Mesenchymal stem cell (in vitro differentiated cells and primary cell): Measurements from ENCODE around the gene GABRR2.

Experiments
- DNase-seq: peaks from one replicate; pipeline ENCODE4 v3.0.0-alpha.2; 2013
- H2AFZ ChIP-seq: one replicate; pipeline ENCODE4 v1.6.1; 2013; ENCODE audit warnings: low read depth, mild to moderate bottlenecking, control low read depth, inconsistent platforms, low read length, moderate library complexity
- H2AK5ac ChIP-seq: 2 replicates; pipeline ENCODE4 v1.6.1; 2013; ENCODE audit warnings: low read length, moderate library complexity, mild to moderate bottlenecking, inconsistent platforms; ENCODE audit not compliant: severe bottlenecking
- H2BK120ac ChIP-seq: one replicate; pipeline ENCODE4 v1.6.1; 2013; ENCODE audit warnings: low read depth, mild to moderate bottlenecking, inconsistent platforms, low read length, moderate library complexity
- H2BK12ac ChIP-seq, 2 experiments: one replicate each; pipeline ENCODE4 v1.6.1; 2013; ENCODE audit warnings: inconsistent platforms in 2 of 2, low read length in 2 of 2, mild to moderate bottlenecking in 2 of 2, moderate library complexity in 2 of 2, control low read depth in 1 of 2
- H2BK15ac ChIP-seq: one replicate; pipeline ENCODE4 v1.6.1; 2013; ENCODE audit warnings: mild to moderate bottlenecking, low read depth, inconsistent platforms; ENCODE audit not compliant: poor library complexity, severe bottlenecking
- H2BK5ac ChIP-seq: 2 replicates; pipeline ENCODE4 v1.6.1; 2013; ENCODE audit warnings: low read depth, mild to moderate bottlenecking, low read length, control low read depth, inconsistent platforms; ENCODE audit not compliant: poor library complexity, severe bottlenecking
- H3K14ac ChIP-seq, 2 experiments: one replicate each; pipeline ENCODE4 v1.6.1; 2013; ENCODE audit warnings: inconsistent platforms in 2 of 2, low read length in 2 of 2, control low read depth in 1 of 2, mild to moderate bottlenecking in 1 of 2, moderate library complexity in 1 of 2
- H3K18ac ChIP-seq, 2 experiments: one replicate each; pipeline ENCODE4 v1.6.1; 2013; ENCODE audit warnings: inconsistent platforms in 2 of 2, low read length in 2 of 2, control low read depth in 1 of 2, low read depth in 1 of 2, mild to moderate bottlenecking in 1 of 2
- H3K23ac ChIP-seq, 2 experiments: one replicate each; pipeline ENCODE4 v1.6.1; 2013; ENCODE audit warnings: inconsistent platforms in 2 of 2, low read length in 2 of 2, mild to moderate bottlenecking in 2 of 2, moderate library complexity in 2 of 2, control low read depth in 1 of 2
- H3K27ac ChIP-seq: 2 replicates; pipeline ENCODE4 v1.5.1; 2013; ENCODE audit warnings: mild to moderate bottlenecking, moderate library complexity, low read length, control low read depth, inconsistent platforms; ENCODE audit not compliant: poor library complexity, severe bottlenecking
- H3K27me3 ChIP-seq, 2 experiments: 2 replicates each; pipeline versions ENCODE4 v1.6.1 to v1.7.0; 2013; ENCODE audit warnings: low read length in 2 of 2, mild to moderate bottlenecking in 2 of 2, moderate library complexity in 2 of 2, control low read depth in 1 of 2, inconsistent platforms in 1 of 2; ENCODE audit not compliant: control insufficient read depth in 1 of 2, insufficient read depth in 1 of 2
- H3K36me3 ChIP-seq, 2 experiments: 2 replicates each; pipeline versions ENCODE4 v1.6.1 to v1.7.0; 2013; ENCODE audit warnings: low read length in 2 of 2, control low read depth in 1 of 2, inconsistent platforms in 1 of 2, low read depth in 1 of 2, mild to moderate bottlenecking in 1 of 2; ENCODE audit not compliant: insufficient read depth in 2 of 2, control insufficient read depth in 1 of 2
- H3K4ac ChIP-seq, 2 experiments: one replicate each; pipeline ENCODE4 v1.6.1; 2013; ENCODE audit warnings: inconsistent platforms in 2 of 2, low read length in 2 of 2, mild to moderate bottlenecking in 2 of 2, moderate library complexity in 2 of 2, control low read depth in 1 of 2, low read depth in 1 of 2
- H3K4me1 ChIP-seq: 2 replicates; pipeline ENCODE4 v1.6.1; 2013; ENCODE audit warnings: low read depth, low read length, control low read depth; ENCODE audit not compliant: control insufficient read depth, insufficient read depth
- H3K4me2 ChIP-seq: 2 replicates; pipeline ENCODE4 v1.6.1; 2013; ENCODE audit warnings: low read length, mild to moderate bottlenecking, inconsistent platforms; ENCODE audit not compliant: poor library complexity, severe bottlenecking
- H3K4me3 ChIP-seq, 2 experiments: 2 replicates each; pipeline versions ENCODE4 v1.5.1 to v1.7.0; 2013; ENCODE audit warnings: low read length in 2 of 2, mild to moderate bottlenecking in 2 of 2, control low read depth in 1 of 2, low read depth in 1 of 2; ENCODE audit not compliant: insufficient read depth in 1 of 2
- H3K79me1 ChIP-seq: replicated peaks from 2 replicates; pipeline ENCODE4 v1.6.1; 2013; ENCODE audit warnings: mild to moderate bottlenecking, control low read depth, low read length, inconsistent platforms; ENCODE audit not compliant: poor library complexity, severe bottlenecking
- H3K9ac ChIP-seq: 2 replicates; pipeline ENCODE4 v1.7.0; 2013; ENCODE audit warnings: mild to moderate bottlenecking, low read length, moderate library complexity
- H3K9me3 ChIP-seq: 2 replicates; pipeline ENCODE4 v1.7.0; 2013; ENCODE audit warnings: mild to moderate bottlenecking, low read length; ENCODE audit not compliant: control insufficient read depth
- H4K8ac ChIP-seq: one replicate; pipeline ENCODE4 v1.6.1; 2013; ENCODE audit warnings: inconsistent platforms, mild to moderate bottlenecking, low read length, moderate library complexity
- H4K91ac ChIP-seq: one replicate; pipeline ENCODE4 v1.6.1; 2013; ENCODE audit warnings: mild to moderate bottlenecking, low read length, inconsistent platforms
- WGBS: methylation state at CpG from one replicate; pipeline ENCODE4 v1.1.7; 2013; ENCODE audit warnings: mixed read lengths; 5-methylcytosine and 5-hydroxymethylcytosine counted together

GABRR2 gene

DNA sequence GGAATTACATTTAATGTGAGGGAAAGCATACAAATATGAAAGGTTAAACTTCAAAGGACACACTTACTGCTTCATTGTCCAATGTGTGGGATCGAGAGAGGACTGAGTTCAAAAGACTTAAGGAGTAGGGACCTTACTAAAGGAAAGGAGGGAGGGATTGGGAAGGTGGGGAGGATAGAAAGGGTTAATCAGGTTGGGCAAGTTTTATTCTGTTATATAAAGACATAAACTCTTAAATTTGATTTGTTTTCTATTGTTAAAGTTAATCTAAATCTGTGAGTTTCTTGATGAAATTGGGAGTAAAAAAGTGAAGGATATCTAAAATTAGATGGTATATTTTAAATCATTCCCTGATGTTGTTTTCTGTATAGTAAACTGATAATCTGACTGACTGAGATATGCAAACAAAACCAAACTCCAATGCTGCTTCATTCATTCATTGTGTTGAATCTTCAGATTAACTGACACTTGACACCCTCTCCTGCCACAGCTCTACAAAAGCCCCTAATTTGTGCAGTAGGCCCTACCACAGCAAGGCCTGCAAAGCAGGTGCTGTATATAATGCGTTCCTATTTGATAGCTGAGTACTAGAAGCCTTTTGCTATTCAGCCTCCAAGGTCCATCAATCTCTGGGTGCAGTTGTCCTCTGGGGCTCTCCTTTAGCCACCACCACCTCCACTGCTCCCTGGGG lies 38.7 kb upstream of the GABRR2 start:
- H2BK5ac ChIP-seq = no peak overlapping the region
- no peak overlapping the region for H3K4ac ChIP-seq
- H3K4me1 ChIP-seq = peaks cover 8% of the 10 kb centered on the region
- no peak overlapping the region for H2BK120ac ChIP-seq
- peak overlapping the region; percentile 96 for H3K9ac ChIP-seq
- DNase-seq = no peak
- H4K91ac ChIP-seq = no peak overlapping the region
- no peaks in the 10 kb centered on the region for H3K9me3 ChIP-seq
- H3K14ac ChIP-seq = no peak overlapping the region
- no peak overlapping the region for H2BK15ac ChIP-seq
- no peaks in the 10 kb centered on the region for H3K27me3 ChIP-seq
- peaks cover 2% of the 10 kb centered on the region for H3K79me1 ChIP-seq
- no peak overlapping the region for H3K4me2 ChIP-seq
- no peak overlapping the region for H2AFZ ChIP-seq
- H4K8ac ChIP-seq = no peak overlapping the region
- H3K23ac ChIP-seq = no peak overlapping the region
- peaks cover 0 to 2% of the 10 kb centered on the region in 2 experiments for H3K36me3 ChIP-seq
- H3K27ac ChIP-seq = no peak overlapping the region
- 75% methylated on average over 2 of the region's 2 CpGs for WGBS
- H3K18ac ChIP-seq = no peak overlapping the region
- peak overlapping the region in 1 of 2 experiments; percentile 94 for H3K4me3 ChIP-seq
- H2AK5ac ChIP-seq = no peak overlapping the region
- no peak overlapping the region for H2BK12ac ChIP-seq

- 51% methylated on average over 27 of the region's 27 CpGs for WGBS
- H2BK5ac ChIP-seq = peak overlapping the region; percentile 70
- peak overlapping the region; percentile 95 for H4K8ac ChIP-seq
- peak overlapping the region; percentile 35 to 98 for H3K4ac ChIP-seq
- H2BK15ac ChIP-seq = peak overlapping the region; percentile 94
- H3K9me3 ChIP-seq = no peaks in the 10 kb centered on the region
- no peak for DNase-seq
- no peak overlapping the region for H3K14ac ChIP-seq
- H2BK120ac ChIP-seq = peak overlapping the region; percentile 97
- no peaks in the 10 kb centered on the region for H3K27me3 ChIP-seq
- peak overlapping the region; percentile 63 for H2AFZ ChIP-seq
- H2BK12ac ChIP-seq = peak overlapping the region in 1 of 2 experiments; percentile 84
- H3K4me3 ChIP-seq = peak overlapping the region; percentile 85 to 94
- H4K91ac ChIP-seq = peak overlapping the region; percentile 89
- peaks cover 10% of the 10 kb centered on the region for H3K4me1 ChIP-seq
- peaks cover 0 to 2% of the 10 kb centered on the region in 2 experiments for H3K36me3 ChIP-seq
- peak overlapping the region; percentile 96 for H3K9ac ChIP-seq
- no peak overlapping the region for H3K27ac ChIP-seq
- peak overlapping the region in 1 of 2 experiments; percentile 35 for H3K23ac ChIP-seq
- peak overlapping the region; percentile 58 to 87 for H3K18ac ChIP-seq
- peak overlapping the region; percentile 82 for H3K4me2 ChIP-seq
- H2AK5ac ChIP-seq = no peak overlapping the region
- H3K79me1 ChIP-seq = peaks cover 2% of the 10 kb centered on the region
These were observed 38.0 kb upstream of the GABRR2 start for GRCh38 chr6:89353118-89353556.

- H2BK12ac ChIP-seq = peak within 1 kb of the TSS; percentile 82 to 84
These were observed 37.4 kb upstream of the GABRR2 start, which contains the start of gene UBE2J1 for GRCh38 chr6:89352278-89353117. Gene UBE2J1, minus strand, starts transcription at chr6:89352722. Its CDS starts 153 bp downstream, at chr6:89352569.

More at GRCh38 chr6:89352278-89353117, 37.4 kb upstream of the GABRR2 start, which contains the start of gene UBE2J1:
- Histone ChIP-seq H3K27ac (peak within 1 kb of the TSS; percentile 28), H4K91ac (peak within 1 kb of the TSS; percentile 97), H3K27me3 (no peaks in the 10 kb centered on the region), H3K4ac (peak within 1 kb of the TSS; percentile 97 to 99), H2AK5ac (no peak within 1 kb of the TSS), H2AFZ (peak within 1 kb of the TSS; percentile 82), H3K23ac (peak within 1 kb of the TSS; percentile 54 to 83), H2BK5ac (peak within 1 kb of the TSS; percentile 71), H3K4me2 (peak within 1 kb of the TSS; percentile 82), H3K9ac (peak within 1 kb of the TSS; percentile 96), H3K4me1 (peaks cover 13% of the 10 kb centered on the region), H3K18ac (peak within 1 kb of the TSS; percentile 97 to 99), H3K79me1 (peaks cover 2% of the 10 kb centered on the region), H3K14ac (peak within 1 kb of the TSS in 1 of 2 experiments; percentile 98), H3K9me3 (no peaks in the 10 kb centered on the region), H2BK120ac (peak within 1 kb of the TSS; percentile 97), H2BK15ac (peak within 1 kb of the TSS; percentile 99), H3K4me3 (peak within 1 kb of the TSS; percentile 85 to 94), H4K8ac (peak within 1 kb of the TSS; percentile 97), H3K36me3 (peaks cover 0 to 2% of the 10 kb centered on the region in 2 experiments)
- WGBS = under 1% methylated on average over 98 of the region's 102 CpGs
- DNase-seq = peak; percentile 95
